ENCODE measurements around the gene GSTA2. TPM values are rescaled to one million over a fixed set of nuclear protein-coding genes. Genes with fewer than 3 reads are reported as not detected.
"Not testable (repeated sequence)": the region's sequence is repeated elsewhere in the genome, so short reads cannot be mapped to it uniquely, and the experiment has no call there.

GSTA2 gene
- polyA plus RNA-seq, 6 donors from 2014 or later, result not detected

DNA sequence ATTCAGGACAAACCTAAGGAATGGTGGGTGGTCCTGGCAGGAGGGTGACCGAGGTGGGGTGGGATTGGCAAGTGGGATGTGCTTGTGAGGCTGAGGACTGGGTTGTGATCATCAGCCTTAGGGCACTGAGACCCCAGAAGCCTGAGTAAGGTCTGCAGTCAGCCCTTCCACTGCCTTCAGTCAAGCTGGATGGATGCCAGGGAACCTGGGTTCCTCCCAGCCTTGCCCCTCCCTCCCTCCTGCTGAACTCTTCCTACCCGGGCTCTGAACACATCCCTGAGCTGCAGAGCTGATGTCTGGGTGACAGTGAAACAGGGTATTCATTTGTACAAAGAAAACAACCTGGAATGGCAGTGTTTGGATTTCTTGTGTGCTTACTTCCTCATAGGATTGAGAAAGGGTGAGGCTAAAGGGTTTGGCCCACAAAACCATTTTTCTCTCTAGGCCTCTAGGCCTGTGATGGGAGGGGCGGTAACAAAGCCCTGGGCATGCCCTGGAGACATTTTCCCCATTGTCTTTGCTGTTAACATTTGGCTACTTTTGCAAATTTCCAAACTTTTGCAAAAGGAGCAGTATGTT lies 19.5 kb upstream of the GSTA2 start:
- peaks cover 14 to 24% (median 23%) of the 10 kb centered on the region in 3 donors for H3K27me3 Mint-ChIP-seq
- not testable (repeated sequence) for DNase-seq; H3K4me1 Mint-ChIP-seq; H3K36me3 Mint-ChIP-seq; H3K9me3 Mint-ChIP-seq; ATAC-seq (ENCODE audit: low read depth in 2 of 2); H3K4me3 Mint-ChIP-seq; H3K27ac Mint-ChIP-seq

- H3K27me3 Mint-ChIP-seq, result peaks cover 19 to 29% (median 25%) of the 10 kb centered on the region in 3 donors
- H3K9me3 Mint-ChIP-seq, H3K36me3 Mint-ChIP-seq: not testable (repeated sequence)
Measured at GRCh38 chr6:52782209-52782608, 18.9 kb upstream of the GSTA2 start.

DNA sequence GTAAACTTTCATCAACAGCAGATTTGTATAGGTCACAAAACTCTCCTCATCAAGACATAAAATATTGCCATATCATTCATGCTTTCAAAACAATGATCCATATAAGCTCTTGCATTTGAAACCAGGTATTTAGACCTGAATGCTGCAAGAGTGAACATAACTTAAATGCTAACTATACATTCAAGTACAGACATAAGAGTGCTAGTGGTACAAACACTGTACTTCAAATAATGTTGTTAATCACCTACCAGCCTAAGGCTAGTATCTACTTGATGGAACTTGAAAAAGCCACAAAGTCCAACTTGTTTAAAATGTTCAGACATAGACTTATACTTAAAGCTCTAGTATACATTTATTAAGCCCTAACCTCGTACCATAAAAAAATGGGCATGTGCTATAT lies 16.0 kb upstream of the GSTA2 start:
- peaks cover 0 to 6% (median 3%) of the 10 kb centered on the region in 7 donors for H3K9me3 Mint-ChIP-seq
- no peaks in the 10 kb centered on the region for H3K4me1 Mint-ChIP-seq
- no peaks in the 10 kb centered on the region for H3K36me3 Mint-ChIP-seq
- ATAC-seq (ENCODE audit: low read depth in 2 of 2) (no peak), DNase-seq (no peak)
- no peak overlapping the region for H3K27ac Mint-ChIP-seq
- H3K27me3 Mint-ChIP-seq, result peaks cover 33 to 41% (median 35%) of the 10 kb centered on the region in 3 donors
- H3K4me3 Mint-ChIP-seq, result no peak overlapping the region

More at GRCh38 chr6:52782209-52782608, 18.9 kb upstream of the GSTA2 start:
- not testable (repeated sequence) for ATAC-seq (ENCODE audit: low read depth in 2 of 2); H3K4me1 Mint-ChIP-seq; DNase-seq; H3K27ac Mint-ChIP-seq; H3K4me3 Mint-ChIP-seq

DNA sequence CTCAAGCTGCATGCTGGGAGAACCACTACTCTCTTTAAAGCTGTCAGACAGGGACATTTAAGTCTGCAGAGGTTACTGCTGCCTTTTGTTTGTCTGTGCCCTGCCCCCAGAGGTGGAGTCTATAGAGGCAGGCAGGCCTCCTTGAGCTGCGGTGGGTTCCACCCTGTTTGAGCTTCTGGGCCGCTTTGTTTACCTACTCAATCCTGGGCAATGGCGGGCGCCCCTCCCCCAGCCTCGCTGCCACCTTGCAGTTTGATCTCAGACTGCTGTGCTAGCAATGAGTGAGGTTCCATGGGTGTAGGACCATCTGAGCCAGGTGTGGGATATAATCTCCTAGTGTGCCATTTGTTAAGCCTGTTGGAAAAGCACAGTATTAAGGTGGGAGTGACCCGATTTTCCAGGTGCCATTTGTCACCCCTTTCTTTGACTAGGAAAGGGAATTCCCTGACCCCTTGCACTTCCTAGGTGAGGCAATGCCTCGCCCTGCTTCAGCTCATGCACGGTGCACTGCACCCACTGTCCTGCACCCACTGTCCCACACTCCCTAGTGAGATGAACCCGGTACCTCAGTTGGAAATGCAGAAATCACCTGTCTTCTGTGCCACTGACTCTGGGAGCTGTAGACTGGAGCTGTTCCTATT lies 13.6 kb upstream of the GSTA2 start:
- ATAC-seq (ENCODE audit: low read depth in 2 of 2); H3K4me3 Mint-ChIP-seq; H3K9me3 Mint-ChIP-seq; DNase-seq; H3K27ac Mint-ChIP-seq; H3K4me1 Mint-ChIP-seq; H3K36me3 Mint-ChIP-seq: not testable (repeated sequence)
- peaks cover 29 to 41% (median 37%) of the 10 kb centered on the region in 3 donors for H3K27me3 Mint-ChIP-seq

DNA sequence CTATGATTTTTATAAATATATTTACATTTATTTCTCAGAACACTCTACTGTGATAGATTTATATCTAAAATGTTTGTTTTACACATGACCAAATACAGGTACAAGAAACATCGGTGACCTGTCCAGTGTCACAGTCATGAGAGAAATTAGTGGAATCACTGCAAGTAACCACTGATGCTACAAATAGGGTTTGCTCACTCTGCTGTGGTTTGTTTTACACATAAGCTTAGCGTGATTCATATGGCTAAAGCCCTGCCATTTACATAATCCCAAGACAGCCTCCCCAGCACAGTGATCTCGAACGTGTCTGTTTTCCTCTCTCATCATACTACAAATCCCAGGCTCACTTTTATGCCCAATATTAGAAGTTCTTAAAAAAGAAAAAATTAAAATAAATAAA lies 6.1 kb upstream of the GSTA2 start:
- ATAC-seq (ENCODE audit: low read depth in 2 of 2); H3K36me3 Mint-ChIP-seq; H3K27ac Mint-ChIP-seq; DNase-seq; H3K4me3 Mint-ChIP-seq; H3K4me1 Mint-ChIP-seq; H3K9me3 Mint-ChIP-seq: not testable (repeated sequence)
- peaks cover 0 to 12% (median 2%) of the 10 kb centered on the region in 3 donors for H3K27me3 Mint-ChIP-seq

DNA sequence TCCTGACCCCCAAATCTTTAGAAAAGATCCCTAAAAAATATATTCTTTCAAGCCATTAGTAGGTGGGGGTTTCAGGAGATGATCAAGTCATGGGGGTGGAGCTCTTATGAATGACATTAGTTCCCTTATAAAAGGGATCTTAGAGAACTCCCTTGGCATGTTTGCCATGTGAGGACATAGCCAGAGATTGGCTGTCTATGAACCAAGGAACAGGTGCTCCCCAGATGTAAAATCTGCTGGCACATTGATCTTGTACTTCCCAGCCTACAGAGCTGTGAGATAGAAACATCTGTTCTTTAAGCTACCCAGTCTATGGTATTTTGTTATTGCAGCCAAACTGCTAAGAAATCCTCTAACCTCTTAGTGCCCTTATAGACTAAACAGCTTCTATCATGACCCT lies 4.4 kb upstream of the GSTA2 start:
- not testable (repeated sequence) for H3K36me3 Mint-ChIP-seq; H3K27ac Mint-ChIP-seq; H3K9me3 Mint-ChIP-seq; H3K4me1 Mint-ChIP-seq; ATAC-seq (ENCODE audit: low read depth in 2 of 2); DNase-seq; H3K4me3 Mint-ChIP-seq
- peaks cover 0 to 15% (median 8%) of the 10 kb centered on the region in 3 donors for H3K27me3 Mint-ChIP-seq

- H3K4me3 Mint-ChIP-seq, result peak overlapping the region in 1 of 8 donors; percentile 19
- not testable (repeated sequence) for H3K9me3 Mint-ChIP-seq; H3K4me1 Mint-ChIP-seq; DNase-seq; ATAC-seq (ENCODE audit: low read depth in 2 of 2); H3K27ac Mint-ChIP-seq; H3K36me3 Mint-ChIP-seq
- H3K27me3 Mint-ChIP-seq, result peaks cover 0 to 31% (median 14%) of the 10 kb centered on the region in 3 donors
Measured at GRCh38 chr6:52761673-52762491, 1.4 kb downstream of the GSTA2 start.

DNA sequence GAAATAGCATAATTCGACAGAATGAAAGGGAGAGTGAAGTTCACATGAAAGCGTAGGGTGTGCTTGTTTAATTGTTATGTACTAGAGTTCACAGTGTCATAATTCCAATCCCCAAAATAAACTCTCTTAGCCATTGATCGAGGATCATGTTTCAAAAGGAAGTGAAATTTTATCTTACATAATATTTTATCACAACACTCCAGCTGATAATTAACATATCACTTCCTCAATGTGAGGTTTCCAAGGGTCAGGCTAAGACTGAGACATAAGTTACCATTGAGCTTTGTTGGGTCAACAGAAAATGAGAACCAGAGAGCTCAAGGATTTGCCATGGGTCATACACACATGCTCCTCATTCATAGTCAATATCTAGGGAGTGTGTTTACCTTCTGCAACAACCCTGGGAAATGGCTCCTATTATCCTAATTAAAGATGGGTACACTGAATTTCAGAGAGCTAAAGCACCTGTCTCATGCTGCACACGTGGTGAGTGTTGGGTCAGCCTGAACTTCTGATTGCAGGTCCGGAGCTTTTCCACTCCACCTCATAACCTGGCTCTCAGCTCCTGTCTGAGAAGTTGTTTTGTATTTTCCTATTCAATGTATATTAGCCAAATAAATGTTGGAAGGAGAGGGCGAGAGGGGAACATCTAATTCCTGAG lies 3.0 kb downstream of the GSTA2 start:
- no peaks in the 10 kb centered on the region for H3K36me3 Mint-ChIP-seq
- no peak overlapping the region for H3K27ac Mint-ChIP-seq
- ATAC-seq (ENCODE audit: low read depth in 2 of 2), result no peak
- no peak for DNase-seq
- H3K27me3 Mint-ChIP-seq, result peaks cover 0 to 26% (median 14%) of the 10 kb centered on the region in 3 donors
- no peaks in the 10 kb centered on the region for H3K9me3 Mint-ChIP-seq
- no peaks in the 10 kb centered on the region for H3K4me1 Mint-ChIP-seq
- H3K4me3 Mint-ChIP-seq, result no peak overlapping the region

- H3K9me3 Mint-ChIP-seq, result peaks cover 0 to 3% (median 0%) of the 10 kb centered on the region in 7 donors
- no peaks in the 10 kb centered on the region for H3K36me3 Mint-ChIP-seq
- H3K4me1 Mint-ChIP-seq, result no peaks in the 10 kb centered on the region
- no peak overlapping the region for H3K4me3 Mint-ChIP-seq
- ATAC-seq (ENCODE audit: low read depth in 2 of 2), result no peak
- H3K27ac Mint-ChIP-seq, result no peak overlapping the region
- no peak for DNase-seq
- H3K27me3 Mint-ChIP-seq, result peaks cover 5 to 19% (median 9%) of the 10 kb centered on the region in 3 donors
Measured at GRCh38 chr6:52759085-52759484, 4.2 kb downstream of the GSTA2 start.

GRCh38 chr6:52757651-52758338 lies 5.5 kb downstream of the GSTA2 start:
- H3K9me3 Mint-ChIP-seq; H3K4me3 Mint-ChIP-seq; H3K4me1 Mint-ChIP-seq; H3K27ac Mint-ChIP-seq; ATAC-seq (ENCODE audit: low read depth in 2 of 2); H3K36me3 Mint-ChIP-seq; DNase-seq: not testable (repeated sequence)
- peaks cover 5 to 17% (median 6%) of the 10 kb centered on the region in 3 donors for H3K27me3 Mint-ChIP-seq

GRCh38 chr6:52754443-52754842 lies 8.8 kb downstream of the GSTA2 start:
- Mint-ChIP-seq H3K27ac (no peak overlapping the region), H3K27me3 (peaks cover 8 to 16% (median 10%) of the 10 kb centered on the region in 3 donors), H3K4me1 (no peaks in the 10 kb centered on the region), H3K4me3 (no peak overlapping the region), H3K9me3 (peaks cover 3 to 14% (median 7%) of the 10 kb centered on the region in 7 donors), H3K36me3 (no peaks in the 10 kb centered on the region)
- DNase-seq (no peak), ATAC-seq (ENCODE audit: low read depth in 2 of 2) (no peak)

- H3K4me1 Mint-ChIP-seq; ATAC-seq (ENCODE audit: low read depth in 2 of 2); DNase-seq; H3K36me3 Mint-ChIP-seq; H3K27ac Mint-ChIP-seq; H3K4me3 Mint-ChIP-seq: not testable (repeated sequence)
- H3K9me3 Mint-ChIP-seq, result peaks cover 3 to 14% (median 7%) of the 10 kb centered on the region in 7 donors
- peaks cover 8 to 13% (median 11%) of the 10 kb centered on the region in 3 donors for H3K27me3 Mint-ChIP-seq
Measured at GRCh38 chr6:52753137-52753536, 10.1 kb downstream of the GSTA2 start.

- Mint-ChIP-seq H3K4me3 (no peak overlapping the region), H3K36me3 (no peaks in the 10 kb centered on the region), H3K27ac (no peak overlapping the region), H3K27me3 (peaks cover 8 to 13% (median 11%) of the 10 kb centered on the region in 3 donors), H3K9me3 (peaks cover 3 to 14% (median 7%) of the 10 kb centered on the region in 7 donors), H3K4me1 (no peaks in the 10 kb centered on the region)
- DNase-seq, result no peak
- ATAC-seq (ENCODE audit: low read depth in 2 of 2), result no peak
Measured at GRCh38 chr6:52752310-52752709, 11.0 kb downstream of the GSTA2 start.
